Astrocyte (in vitro differentiated cells and primary cell): ENCODE results near the gene CSF1R.

ENCODE experiments used
- CTCF ChIP-seq: IDR thresholded peaks from 2 replicates; pipeline ENCODE4 v1.5.1; 2011; ENCODE audit warnings: low read depth, mild to moderate bottlenecking, inconsistent platforms, low read length, moderate library complexity; ENCODE audit not compliant: insufficient read depth
- EZH2 ChIP-seq: IDR thresholded peaks from 2 replicates; pipeline ENCODE4 v1.6.1; 2012; ENCODE audit warnings: mild to moderate bottlenecking, low read length, inconsistent platforms; ENCODE audit not compliant: insufficient read depth

- TF ChIP-seq CTCF (no peak), EZH2 (no peak)
Measured at GRCh38 chr5:150092159-150092787, 5.9 kb upstream of the CSF1R start.
